ENCODE results near the gene RAB7B. TPM values are rescaled to one million over a fixed set of nuclear protein-coding genes. Genes with fewer than 3 reads are reported as not detected.

Gene RAB7B
- total RNA-seq, 1 experiment from 2014 or later: 0.22 TPM

GRCh38 chr1:205985330-205986005, 17.7 kb downstream of the RAB7B start:
- H2AFZ ChIP-seq (ENCODE audit: low read depth, low read length, poor library complexity, severe bottlenecking): no peak overlapping the region
- no peaks in the 10 kb centered on the region for H3K27me3 ChIP-seq (ENCODE audit: insufficient read depth, low read length)
- H4K20me1 ChIP-seq (ENCODE audit: insufficient read depth): no peaks in the 10 kb centered on the region
- no peak overlapping the region for H3K9ac ChIP-seq (ENCODE audit: low read length)
- no TSS peak for BruUV-seq (replicated peaks)
- ATAC-seq (no peak), DNase-seq (ENCODE audit: low read depth, low spot score) (no peak)
- no peaks in the 10 kb centered on the region for H3K36me3 ChIP-seq (ENCODE audit: control insufficient read depth in 1 of 2, insufficient read depth in 2 of 2, low read length in 2 of 2)
- H3K9me2 ChIP-seq (ENCODE audit: insufficient read depth): no peaks in the 10 kb centered on the region
- intact Hi-C loops (cut with micrococcal nuclease): no loop called here
- POLR2A ChIA-PET: interaction anchor here (1.5 kb wide), 1 partner anchor 121 kb away, joined by 5 read pairs; no protein-coding TSS in a partner anchor
- CTCF ChIA-PET: interaction anchor here (0.8 to 4.1 kb wide), 8 partner anchors 8 to 194 kb away, joined by 4 to 111 read pairs (median 6); no protein-coding TSS in a partner anchor
- H3K4me3 ChIP-seq (replicated peaks in 1 of 2; ENCODE audit: low read depth in 1 of 2, low read length in 2 of 2): no peak overlapping the region
- no peaks in the 10 kb centered on the region for H3K9me3 ChIP-seq (ENCODE audit: control insufficient read depth in 1 of 2, insufficient read depth in 1 of 2, low read depth in 1 of 2, low read length in 2 of 2)
- TF ChIP-seq REST (IDR thresholded peaks at IDR 0.05; ENCODE audit: low read depth) (no peak), TCF7L2 (IDR thresholded peaks at IDR 0.05; ENCODE audit: borderline replicate concordance, extremely low read depth, insufficient read depth, insufficient read length) (peak; percentile 61)
- H3K4me1 ChIP-seq (ENCODE audit: control insufficient read depth in 1 of 2, insufficient read depth in 2 of 2, low read length in 2 of 2): peaks cover 3 to 13% of the 10 kb centered on the region in 2 experiments
- no peak overlapping the region for H3K27ac ChIP-seq (ENCODE audit: low read depth, low read length)
- no peaks in the 10 kb centered on the region for H3K79me2 ChIP-seq (ENCODE audit: insufficient read depth, low read length)
- RAD21 ChIA-PET (ENCODE audit: low non-redundant PET in 1 of 2, low total read pairs in 2 of 2, uncharacterized antibody in 2 of 2, unreplicated experiment in 2 of 2): interaction anchor here (1.5 to 3.3 kb wide), 3 partner anchors 121 kb away, joined by 7 to 20 read pairs (median 14); no protein-coding TSS in a partner anchor
- H3K4me2 ChIP-seq (ENCODE audit: low read length): no peak overlapping the region
